K562 (cell line): Measurements from ENCODE around the gene VTN. TPM values are rescaled to one million over a fixed set of nuclear protein-coding genes. Genes with fewer than 3 reads are reported as not detected.

Source experiments
- ATAC-seq: fragments of 200-7000 bp; cut with Tn5 transposase; 3 replicates; pipeline ENCODE4 v1.9.1; 2020; ENCODE audit warnings: moderate library complexity
- BruUV-seq: library from RNA; stranded (reverse); fragments of 400-500 nt; replicated peaks from 2 replicates; lab custom pipeline; 2021; lab: Mats Ljungman, UMichigan
- CTCF ChIA-PET: fragments of 300-600 bp; formaldehyde crosslinking; extraction: SDS; loops from one replicate; lab custom pipeline; 2021; ENCODE audit warnings: low intra/inter-chr PET ratio; lab: Yijun Ruan, JAX
- POLR2A ChIA-PET: fragments of 300-600, 350-650 bp; sonication (Branson Sonifier 250); formaldehyde crosslinking; extraction: SDS; loops from one replicate; lab custom pipeline; 2021; ENCODE audit warnings: antibody characterized with exemption, inconsistent platforms; lab: Yijun Ruan, JAX
- DNase-seq, 4 experiments: peaks; one replicate each; pipeline versions ENCODE4 v3.0.0 to v3.0.0-alpha.2; 2011 to 2018; ENCODE audit warnings: low spot score in 3 of 4, mixed read lengths in 3 of 4; ENCODE audit errors: extremely low read depth in 1 of 4
- FAIRE-seq: peaks from 2 replicates; lab custom pipeline; 2011; peaks lifted over from hg19 to GRCh38; lab: Jason Lieb, UNC
- H2AFZ ChIP-seq: 2 replicates; pipeline ENCODE4 v1.6.0; 2011; ENCODE audit warnings: low read depth, low read length, control low read depth, inconsistent platforms
- H3K27ac ChIP-seq: fragments of 200-600 bp; 3 replicates; pipeline ENCODE4 v1.8.0; 2011; ENCODE audit warnings: low read depth, mild to moderate bottlenecking, control low read depth, inconsistent platforms, low read length, moderate library complexity, mixed read lengths; ENCODE audit errors: extremely low read depth
- H3K27me3 ChIP-seq, 2 experiments: fragments of 300-600 bp in 1 of 2; 2 replicates in 1 of 2; 3 replicates in 1 of 2; pipeline versions ENCODE4 v1.6.0 to v1.8.0; 2011; ENCODE audit warnings: inconsistent platforms in 2 of 2, low read length in 2 of 2, mild to moderate bottlenecking in 1 of 2, mixed read lengths in 1 of 2, moderate library complexity in 1 of 2; ENCODE audit not compliant: control insufficient read depth in 2 of 2, insufficient read depth in 2 of 2
- H3K36me3 ChIP-seq: fragments of 300-600 bp; 3 replicates; pipeline ENCODE4 v1.8.0; 2011; ENCODE audit warnings: mild to moderate bottlenecking, low read length, inconsistent platforms; ENCODE audit not compliant: control insufficient read depth, insufficient read depth
- H3K4me1 ChIP-seq, 2 experiments: fragments of 200-600 bp in 1 of 2; replicated peaks in 1 of 2; 2 replicates in 1 of 2; 3 replicates in 1 of 2; pipeline versions ENCODE4 v1.5.1 to v1.8.0; 2011; ENCODE audit warnings: inconsistent platforms in 2 of 2, low read length in 2 of 2, mild to moderate bottlenecking in 1 of 2, mixed read lengths in 1 of 2, moderate library complexity in 1 of 2; ENCODE audit not compliant: control insufficient read depth in 2 of 2, insufficient read depth in 2 of 2
- H3K4me2 ChIP-seq: 2 replicates; pipeline ENCODE4 v1.6.1; 2011; ENCODE audit warnings: low read length, control low read depth, inconsistent platforms, mixed read lengths; ENCODE audit not compliant: insufficient read depth
- H3K4me3 ChIP-seq: fragments of 200-600 bp; sonication (generic), shearing (Covaris generic); 2 replicates; pipeline ENCODE4 v1.5.1; 2016; ENCODE audit warnings: control low read depth, inconsistent platforms
- H3K79me2 ChIP-seq: fragments of 200-600 bp; 3 replicates; pipeline ENCODE4 v1.8.0; 2011; ENCODE audit warnings: low read length, inconsistent platforms; ENCODE audit not compliant: control insufficient read depth, insufficient read depth
- H3K9ac ChIP-seq, 2 experiments: 2 replicates each; pipeline versions ENCODE4 v1.6.0 to v1.6.1; 2011; ENCODE audit warnings: low read depth in 2 of 2, low read length in 2 of 2, control low read depth in 1 of 2, inconsistent platforms in 1 of 2, mild to moderate bottlenecking in 1 of 2, mixed read lengths in 1 of 2; ENCODE audit not compliant: insufficient read depth in 1 of 2
- H3K9me1 ChIP-seq: one replicate; pipeline ENCODE4 v1.6.0; 2011; ENCODE audit warnings: inconsistent platforms, mild to moderate bottlenecking, low read length, moderate library complexity; ENCODE audit not compliant: control insufficient read depth, insufficient read depth
- H3K9me3 ChIP-seq: replicated peaks from 2 replicates; pipeline ENCODE4 v1.5.1; 2011; ENCODE audit warnings: low read depth, low read length, inconsistent platforms; ENCODE audit not compliant: control insufficient read depth, insufficient read depth
- H4K20me1 ChIP-seq: replicated peaks from 2 replicates; pipeline ENCODE4 v1.6.1; 2011; ENCODE audit warnings: low read length, inconsistent platforms, mixed read lengths; ENCODE audit not compliant: control insufficient read depth, insufficient read depth
- ATF4 ChIP-seq: fragments of 450-650 bp; formaldehyde crosslinking; IDR thresholded peaks from 2 replicates; pipeline ENCODE4 v1.4.0; 2022; ENCODE audit warnings: mild to moderate bottlenecking, moderate library complexity
- BRD9 ChIP-seq: fragments of 450-650 bp; IDR thresholded peaks from 2 replicates; pipeline ENCODE4 v1.6.1; 2018; ENCODE audit warnings: low read depth; ENCODE audit not compliant: partially characterized antibody
- PHF20 ChIP-seq: fragments of 450-650 bp; IDR thresholded peaks from 2 replicates; pipeline ENCODE4 v1.6.1; 2018; ENCODE audit not compliant: partially characterized antibody
- SRF ChIP-seq, 2 experiments: fragments of 250-450, 450-650 bp in 1 of 2; sonication (Bioruptor Pico) in 1 of 2; sonication (generic) in 1 of 2; formaldehyde crosslinking; IDR thresholded peaks; 2 replicates each; pipeline versions ENCODE4 v1.5.0 to v1.5.1; 2020 to 2022; ENCODE audit warnings: mild to moderate bottlenecking in 1 of 2, missing genetic modification reagents in 1 of 2
- XRCC3 ChIP-seq: fragments of 450-650 bp; IDR thresholded peaks from 2 replicates; pipeline ENCODE4 v1.6.1; 2017; ENCODE audit warnings: mild to moderate bottlenecking, moderate library complexity
- ZNF175 ChIP-seq: fragments of 200-800 bp; sonication (Bioruptor generic); IDR thresholded peaks from 2 replicates; pipeline ENCODE4 v1.6.1; 2016; ENCODE audit warnings: low read depth, mild to moderate bottlenecking, missing genetic modification characterization, missing compliant biosample characterization
- ZNF445 ChIP-seq: fragments of 250-450 bp; sonication (Bioruptor Pico); IDR thresholded peaks from 2 replicates; pipeline ENCODE4 v1.4.0; 2020; ENCODE audit warnings: low read depth, mild to moderate bottlenecking, moderate library complexity
- WGBS: fragments of 100-300 bp; shearing (Covaris generic); methylation state at CpG from one replicate; pipeline ENCODE4 v1.1.6; 2016; ENCODE audit warnings: low coverage, mixed read lengths; ENCODE audit not compliant: insufficient coverage; ENCODE audit errors: missing lambda C conversion rate; 5-methylcytosine and 5-hydroxymethylcytosine counted together
- in situ Hi-C: fragments of 300-500 bp; cut with MboI; formaldehyde crosslinking; loops from 4 replicates; pipeline ENCODE4 v1.15.0; 2018; ENCODE audit warnings: inconsistent platforms, mixed read lengths
- intact Hi-C: fragments of 100-400 bp; cut with micrococcal nuclease; formaldehyde crosslinking; loops from 2 replicates; pipeline ENCODE4 v1.14.2; 2022
- polyA plus RNA-seq, 8 experiments: library from polyadenylated mRNA; depleted of rRNA in 4 of 8; stranded (reverse) in 5 of 8; unstranded in 3 of 8; fragments of >200 nt; fragmentation: Nextera tagmentation in 2 of 8; fragmentation: Illumina TruSeq in 1 of 8; extraction: Ambion mirVana in 2 of 8; extraction: Trizol in 1 of 8; gene quantifications; 2 replicates each; pipeline versions ENCODE4 v1.2.1 to v1.2.3, GENCODE V29; 2011 to 2014; ENCODE audit warnings: inconsistent platforms in 1 of 8, missing spikeins in 1 of 8
- total RNA-seq, 7 experiments: library from RNA; depleted of rRNA in 6 of 7; stranded (reverse); fragments of >200 nt in 6 of 7; fragmentation: Illumina TruSeq in 2 of 7; extraction: Trizol in 2 of 7; gene quantifications; 2 replicates each; pipeline versions ENCODE4 v1.2.1 to v1.2.3, GENCODE V29; 2011 to 2021; ENCODE audit warnings: low replicate concordance in 1 of 7

The VTN gene
- total and polyA plus RNA-seq, 9 of the 15 experiments (the other 6 are each of a cell fraction or from before 2014, with no cell fraction given) = 0.13 to 1.0 (median 0.29) TPM; not detected in 1

GRCh38 chr17:28402844-28403243, 32.7 kb upstream of the VTN start:
- no TSS peak for BruUV-seq
- no peaks in the 10 kb centered on the region for H3K27me3 ChIP-seq
- no peak for ATAC-seq
- H3K4me2 ChIP-seq = no peak overlapping the region
- DNase-seq = no peak
- H3K36me3 ChIP-seq = peaks cover 14% of the 10 kb centered on the region; the same call in 1 of the 3 replicates
- H3K9ac ChIP-seq = no peak overlapping the region
- H3K79me2 ChIP-seq = peaks cover 2% of the 10 kb centered on the region; the same call in 1 of the 3 replicates
- CTCF ChIA-PET = no interaction called here
- H3K4me1 ChIP-seq = peaks cover 8 to 21% of the 10 kb centered on the region in 2 experiments; a peak in 3 of 5 replicates
- POLR2A ChIA-PET = no interaction called here
- 0 out of 2 replicates have a peak, but pooled peaks cover 4% of the 10 kb centered on the region for H4K20me1 ChIP-seq
- TF ChIP-seq ZNF175 (CRISPR knock-in tag) = no peak
- TF ChIP-seq ZNF445 = no peak
- TF ChIP-seq BRD9 = no peak
- no peak for TF ChIP-seq PHF20
- TF ChIP-seq SRF (CRISPR knock-in tag; IDR thresholded peaks at IDR 0.05) = no peak
- TF ChIP-seq XRCC3 = no peak
- no peak for TF ChIP-seq ATF4 (CRISPR knock-in tag)
- no peaks in the 10 kb centered on the region for H3K9me3 ChIP-seq
- H2AFZ ChIP-seq = no peak overlapping the region
- intact Hi-C loops = no loop called here
- no peak overlapping the region for H3K4me3 ChIP-seq
- WGBS = 69% methylated on average over 6 of the region's 6 CpGs
- in situ Hi-C loops = no loop called here
- no peak for FAIRE-seq
- H3K27ac ChIP-seq = no peak overlapping the region
- H3K9me1 ChIP-seq = peaks cover 3% of the 10 kb centered on the region
